VCaP (cell line): ENCODE results near the gene SIX1.

Experiments
- H3K27ac ChIP-seq: fragments of 450-650 bp; 2 replicates; pipeline ENCODE4 v1.5.1; 2017
- CTCF ChIP-seq: fragments of 450-650 bp; conservative IDR thresholded peaks from 2 replicates; pipeline ENCODE4 v1.5.1; 2017; ENCODE audit warnings: mild to moderate bottlenecking, moderate library complexity

SIX1 gene

GRCh38 chr14:60643463-60644314 is 5.6 kb downstream of the SIX1 start:
- TF ChIP-seq CTCF = no peak
- H3K27ac ChIP-seq = no peak overlapping the region

GRCh38 chr14:60643141-60643462 is 6.2 kb downstream of the SIX1 start:
- TF ChIP-seq CTCF = no peak
- H3K27ac ChIP-seq = no peak overlapping the region

GRCh38 chr14:60642270-60643140 is 6.8 kb downstream of the SIX1 start:
- no peak for TF ChIP-seq CTCF
- no peak overlapping the region for H3K27ac ChIP-seq

DNA sequence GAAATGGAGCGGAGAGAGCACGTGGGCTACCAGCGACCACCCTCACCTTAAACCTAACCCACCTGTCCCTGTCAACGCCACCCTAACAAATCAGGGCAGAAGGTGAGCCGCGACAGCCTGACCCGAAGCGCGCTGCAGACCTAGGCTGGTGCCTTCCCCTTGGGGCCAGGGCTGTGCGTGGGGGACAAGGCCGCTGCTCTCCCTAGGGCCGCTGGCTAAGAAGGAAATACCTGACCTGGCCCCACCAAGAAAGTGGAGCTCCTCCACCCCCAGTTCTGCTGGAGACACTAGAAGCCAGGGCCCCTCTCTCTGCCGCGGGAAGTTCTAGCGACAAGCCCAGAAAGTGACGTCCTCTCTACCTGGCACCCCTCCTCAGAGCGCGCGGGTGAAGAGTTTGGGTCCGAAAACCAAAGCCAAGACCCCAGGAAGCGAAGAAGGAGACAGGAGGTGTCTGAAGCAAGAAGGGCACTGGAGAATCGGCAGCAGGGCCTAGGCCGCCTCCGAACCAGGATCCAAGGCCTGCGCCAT is 7.5 kb downstream of the SIX1 start:
- H3K27ac ChIP-seq = no peak overlapping the region
- TF ChIP-seq CTCF = no peak

DNA sequence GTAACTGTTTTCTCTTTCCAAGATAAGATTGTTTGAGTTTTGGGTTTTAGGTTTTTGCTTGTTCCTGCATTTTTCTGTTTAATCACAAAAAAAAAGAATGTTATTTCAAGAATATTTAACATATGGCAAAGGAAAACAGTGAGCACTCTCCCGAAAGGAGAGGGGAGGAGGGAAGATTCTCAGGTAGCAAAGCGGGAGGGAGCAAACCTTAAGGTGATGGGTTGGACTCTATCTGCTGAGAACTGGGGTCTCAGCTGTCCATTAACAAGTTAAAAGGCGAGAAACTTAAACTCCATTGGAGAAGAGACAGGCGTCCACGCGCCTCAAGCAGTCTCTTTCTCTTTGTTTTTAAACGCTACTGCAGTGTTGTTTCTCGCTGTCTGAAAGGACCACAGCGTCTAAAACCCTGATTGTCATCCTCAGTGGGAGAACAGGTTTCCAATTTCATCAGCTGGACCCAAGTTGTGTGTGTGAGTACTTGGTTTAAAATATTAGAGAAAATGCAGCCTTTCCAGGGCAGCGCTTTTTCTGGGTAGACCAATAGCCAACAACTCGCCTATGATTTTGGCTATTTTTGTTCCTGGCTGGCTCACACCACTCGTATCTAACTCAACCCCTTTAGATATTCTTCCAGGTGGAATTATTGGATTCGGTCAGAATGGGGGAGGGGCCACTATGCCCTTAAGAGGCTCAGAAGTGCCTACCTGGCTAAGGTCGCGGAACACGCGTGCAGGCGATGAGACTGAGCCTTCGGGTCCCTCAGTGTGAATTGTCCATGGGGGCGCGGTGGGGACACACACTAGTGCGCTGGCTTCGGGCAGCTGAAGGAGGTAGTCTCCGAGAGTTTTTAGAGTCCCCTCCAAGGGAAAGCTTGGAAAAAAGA is 8.2 kb downstream of the SIX1 start:
- H3K27ac ChIP-seq = no peak overlapping the region
- TF ChIP-seq CTCF = no peak

DNA sequence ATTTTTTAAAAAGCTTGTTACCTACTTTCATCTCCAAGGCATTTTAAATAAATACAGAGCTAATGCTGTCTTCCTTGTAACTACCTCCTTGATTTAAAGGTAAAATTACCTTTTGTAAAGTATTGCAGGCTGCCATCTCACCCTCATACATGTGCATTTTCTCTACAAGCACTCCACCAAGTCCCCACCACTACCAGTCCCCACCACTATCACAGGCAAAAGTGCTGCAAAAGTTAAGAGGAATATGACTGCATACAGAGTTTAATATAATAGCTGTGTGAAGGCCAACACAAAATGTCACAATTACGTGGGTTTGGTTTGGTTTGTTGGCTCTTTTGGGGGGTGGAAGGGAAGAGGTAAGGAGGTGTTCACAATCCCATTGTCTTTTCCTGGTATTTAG is 9.6 kb downstream of the SIX1 start:
- no peak overlapping the region for H3K27ac ChIP-seq
- TF ChIP-seq CTCF = no peak
